ENCODE measurements around the gene AAMDC.

DNA sequence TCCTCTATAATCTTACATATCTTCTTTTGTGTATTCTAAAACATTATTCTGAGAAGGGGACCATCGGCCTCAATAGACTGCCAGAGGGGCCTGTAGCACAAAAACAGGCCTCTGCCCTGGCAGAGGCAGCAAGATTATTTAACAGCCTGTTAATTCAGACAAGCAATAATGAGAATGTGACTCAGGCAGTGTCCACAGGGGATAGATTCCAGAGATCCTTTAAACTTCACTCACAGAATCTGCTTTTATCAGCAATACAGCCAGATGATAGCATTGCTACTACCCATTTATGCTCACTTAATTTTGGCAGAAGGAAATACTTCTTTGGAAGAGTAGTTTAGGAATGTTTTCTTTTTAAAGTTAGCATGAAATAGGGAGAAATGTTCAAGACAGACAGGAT lies 44.9 kb downstream of the AAMDC start:
- no peak for TF ChIP-seq EZH2 (IDR thresholded peaks at IDR 0.05)
- no peak for TF ChIP-seq POLR2AphosphoS5 (IDR thresholded peaks at IDR 0.05; ENCODE audit: borderline replicate concordance, low read depth, low read length)
- TF ChIP-seq FOXP2 (optimal IDR thresholded peaks at IDR 0.05; ENCODE audit: control extremely low read depth, extremely low read length, insufficient read depth): no peak
